NT2/D1 (cell line): ENCODE results near the gene LYZL1.

ENCODE experiments used
- DNase-seq: peaks from one replicate; pipeline ENCODE4 v3.0.0-alpha.2; 2011; ENCODE audit warnings: low read depth, low spot score
- H3K27me3 ChIP-seq: 2 replicates; pipeline ENCODE4 v1.6.0; 2011; ENCODE audit warnings: mild to moderate bottlenecking; ENCODE audit not compliant: insufficient read length, insufficient read depth
- H3K36me3 ChIP-seq: 2 replicates; pipeline ENCODE4 v1.6.1; 2011; ENCODE audit warnings: mild to moderate bottlenecking, low read length, mixed read lengths; ENCODE audit not compliant: insufficient read depth, insufficient read length
- H3K4me1 ChIP-seq: 2 replicates; pipeline ENCODE4 v1.5.1; 2011; ENCODE audit not compliant: insufficient read depth, insufficient read length
- H3K4me3 ChIP-seq: 2 replicates; pipeline ENCODE4 v1.5.1; 2011; ENCODE audit warnings: low read depth; ENCODE audit not compliant: insufficient read length
- H3K9ac ChIP-seq: 2 replicates; pipeline ENCODE4 v1.6.0; 2011; ENCODE audit warnings: low read depth; ENCODE audit not compliant: insufficient read length
- H3K9me3 ChIP-seq: 2 replicates; pipeline ENCODE4 v1.5.1; 2011; ENCODE audit warnings: mild to moderate bottlenecking, low read length; ENCODE audit not compliant: insufficient read depth
- SUZ12 ChIP-seq: IDR thresholded peaks from 2 replicates; pipeline ENCODE4 v1.6.1; 2011; ENCODE audit not compliant: insufficient read length, insufficient read depth; ENCODE audit errors: extremely low read depth
- YY1 ChIP-seq: IDR thresholded peaks from 2 replicates; pipeline ENCODE4 v1.6.1; 2011; ENCODE audit not compliant: insufficient read length, insufficient read depth
- ZNF274 ChIP-seq: IDR thresholded peaks from 2 replicates; pipeline ENCODE4 v1.6.1; 2011; ENCODE audit warnings: mild to moderate bottlenecking, low read depth, low read length

The LYZL1 gene

DNA sequence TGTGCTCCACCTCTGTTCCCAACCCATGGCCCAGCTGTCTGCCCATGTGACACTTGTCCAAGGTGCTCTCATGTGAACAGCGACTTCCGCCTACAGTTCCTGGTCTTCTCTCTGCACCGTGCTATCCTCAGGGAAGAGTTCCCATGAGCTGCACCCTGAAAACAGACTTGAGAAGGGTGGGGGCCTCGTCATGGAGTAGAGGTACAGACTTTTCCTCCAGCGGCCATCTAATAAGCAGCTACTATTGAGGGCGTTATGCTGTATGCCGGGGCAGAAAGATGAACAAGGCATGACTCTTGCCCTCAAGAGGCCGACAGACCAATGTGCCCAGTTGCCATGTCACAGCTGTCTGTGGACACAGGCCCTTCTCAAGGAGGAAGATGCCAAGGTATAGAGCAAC lies 25.4 kb upstream of the LYZL1 start:
- Histone ChIP-seq H3K27me3 (no peaks in the 10 kb centered on the region), H3K9ac (no peak overlapping the region), H3K4me3 (no peak overlapping the region), H3K9me3 (no peaks in the 10 kb centered on the region), H3K36me3 (no peaks in the 10 kb centered on the region), H3K4me1 (no peaks in the 10 kb centered on the region)
- no peak for TF ChIP-seq SUZ12
- TF ChIP-seq YY1: no peak
- TF ChIP-seq ZNF274: no peak
- no peak for DNase-seq

DNA sequence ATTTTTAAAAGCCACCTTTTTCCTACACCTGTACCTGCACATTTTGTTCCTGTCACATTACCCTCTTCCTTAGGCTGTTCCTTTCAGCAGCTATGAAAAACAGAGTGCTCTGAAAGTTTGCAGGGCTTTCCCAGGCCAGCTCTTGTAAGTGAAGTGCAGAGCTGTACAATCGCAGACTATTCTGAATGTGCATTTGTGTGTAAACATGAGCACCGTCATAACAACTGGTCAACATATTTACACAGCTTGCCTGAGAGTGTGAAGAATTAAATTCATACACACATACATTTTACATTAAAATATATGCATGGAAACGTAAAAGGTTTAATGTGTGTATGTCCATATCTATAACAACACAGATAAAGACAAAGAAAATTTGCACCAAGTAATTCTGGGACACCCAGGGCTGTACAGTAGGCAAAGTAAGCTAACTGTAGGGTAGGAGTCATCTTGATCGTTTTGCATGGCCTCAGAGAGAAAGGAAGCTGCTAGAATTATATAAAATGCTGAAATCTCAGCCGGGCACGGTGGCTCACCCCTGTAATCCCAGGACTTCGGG lies 23.6 kb upstream of the LYZL1 start:
- DNase-seq: no peak
- Histone ChIP-seq H3K4me1 (no peaks in the 10 kb centered on the region), H3K27me3 (no peaks in the 10 kb centered on the region), H3K36me3 (no peaks in the 10 kb centered on the region), H3K9ac (no peak overlapping the region), H3K9me3 (peaks cover 4% of the 10 kb centered on the region; the same call in 1 of the 2 replicates), H3K4me3 (no peak overlapping the region)
- TF ChIP-seq SUZ12 (no peak), ZNF274 (no peak), YY1 (no peak)

DNA sequence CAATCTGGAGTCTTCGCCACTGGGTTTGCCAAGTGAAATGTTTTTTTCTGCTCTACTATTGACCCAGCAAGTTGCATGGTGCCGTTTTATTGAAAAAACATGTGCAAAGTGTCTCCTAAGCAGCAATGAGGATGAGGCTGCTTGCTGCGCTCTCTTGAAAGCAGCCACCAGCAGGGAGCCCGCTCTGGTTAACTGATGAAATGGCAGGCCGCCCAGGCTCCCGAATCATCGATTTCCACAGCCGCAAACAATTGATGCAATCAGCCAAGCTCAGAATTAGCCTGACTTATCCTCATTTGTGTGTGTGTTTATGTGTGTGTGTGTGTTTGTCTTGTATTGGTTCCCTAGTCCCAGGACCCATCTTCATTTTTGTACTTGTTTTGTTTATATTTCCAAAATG lies 22.2 kb upstream of the LYZL1 start:
- no peaks in the 10 kb centered on the region for H3K36me3 ChIP-seq
- no peak overlapping the region for H3K9ac ChIP-seq
- H3K4me1 ChIP-seq: no peaks in the 10 kb centered on the region
- no peak overlapping the region for H3K4me3 ChIP-seq
- DNase-seq: no peak
- TF ChIP-seq ZNF274 (no peak), YY1 (no peak), SUZ12 (no peak)
- H3K27me3 ChIP-seq: no peaks in the 10 kb centered on the region
- H3K9me3 ChIP-seq: peaks cover 18% of the 10 kb centered on the region

DNA sequence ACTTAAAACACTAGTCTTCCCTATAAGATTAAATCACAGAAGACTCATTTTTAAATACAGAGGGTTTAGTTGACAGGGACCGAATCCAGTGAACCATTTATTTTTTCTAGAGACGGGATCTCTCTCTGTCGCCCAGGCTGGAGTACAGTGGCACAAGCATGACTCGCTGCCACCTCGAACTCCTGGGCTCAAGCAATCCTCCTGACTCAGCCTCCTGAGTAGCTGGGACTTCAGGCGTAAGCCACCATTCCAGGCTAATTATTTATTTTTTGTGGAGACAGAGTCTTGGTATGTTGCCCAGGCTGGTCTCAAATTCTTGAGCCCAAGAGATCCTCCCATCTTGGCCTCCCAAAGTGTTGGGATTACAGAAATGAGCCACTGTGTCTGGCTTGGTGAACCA lies 20.9 kb upstream of the LYZL1 start:
- Histone ChIP-seq H3K27me3 (no peaks in the 10 kb centered on the region), H3K36me3 (no peaks in the 10 kb centered on the region), H3K9ac (no peak overlapping the region), H3K9me3 (peaks cover 25% of the 10 kb centered on the region), H3K4me1 (no peaks in the 10 kb centered on the region), H3K4me3 (no peak overlapping the region)
- no peak for DNase-seq
- TF ChIP-seq YY1: no peak
- TF ChIP-seq ZNF274: no peak
- TF ChIP-seq SUZ12: no peak

DNA sequence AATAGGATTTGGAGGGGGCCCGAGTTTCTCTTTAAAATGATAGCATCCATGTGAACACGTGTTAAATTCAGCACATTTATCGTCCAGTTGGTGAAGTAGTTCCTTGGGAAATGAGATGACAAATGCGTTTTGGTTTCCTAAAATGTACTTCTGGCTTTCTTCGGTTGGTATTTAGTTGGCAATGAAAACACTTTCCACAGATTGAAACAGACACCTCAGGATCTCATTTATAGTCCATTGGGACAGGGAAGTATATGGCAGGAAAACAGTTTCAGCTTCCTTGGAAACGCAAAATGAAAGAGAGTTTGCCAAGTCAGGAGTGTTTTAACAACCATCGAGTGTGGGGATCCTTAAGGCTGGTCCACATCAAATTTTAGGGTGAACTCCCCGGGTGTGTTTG lies 19.4 kb upstream of the LYZL1 start:
- Histone ChIP-seq H3K4me3 (no peak overlapping the region), H3K4me1 (no peaks in the 10 kb centered on the region), H3K27me3 (no peaks in the 10 kb centered on the region), H3K9ac (no peak overlapping the region), H3K9me3 (peaks cover 25% of the 10 kb centered on the region), H3K36me3 (no peaks in the 10 kb centered on the region)
- TF ChIP-seq ZNF274 (no peak), SUZ12 (no peak), YY1 (no peak)
- no peak for DNase-seq

DNA sequence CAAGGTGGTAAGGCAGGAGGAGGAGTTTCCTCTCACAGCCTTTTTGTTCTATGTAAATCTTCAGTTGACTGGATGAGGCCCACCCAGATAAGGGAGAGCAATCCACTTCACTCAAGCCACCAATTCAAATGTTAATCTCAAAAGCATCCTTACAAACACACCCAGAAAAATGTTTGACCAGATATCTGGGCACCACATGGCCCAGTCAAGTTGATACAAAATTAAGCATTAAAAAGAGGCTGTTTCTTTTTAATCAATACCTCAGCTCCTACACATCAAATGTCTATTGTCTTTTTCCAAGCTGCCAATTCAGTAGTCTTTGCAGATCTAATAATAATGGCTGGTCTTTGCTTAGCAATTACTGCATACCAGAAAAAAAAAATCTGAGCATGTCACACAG lies 18.0 kb upstream of the LYZL1 start:
- H3K4me1 ChIP-seq: no peaks in the 10 kb centered on the region
- DNase-seq: no peak
- no peak overlapping the region for H3K4me3 ChIP-seq
- H3K9me3 ChIP-seq: peaks cover 25% of the 10 kb centered on the region
- TF ChIP-seq ZNF274: no peak
- TF ChIP-seq YY1: no peak
- no peak for TF ChIP-seq SUZ12
- H3K27me3 ChIP-seq: no peaks in the 10 kb centered on the region
- no peak overlapping the region for H3K9ac ChIP-seq
- no peaks in the 10 kb centered on the region for H3K36me3 ChIP-seq

DNA sequence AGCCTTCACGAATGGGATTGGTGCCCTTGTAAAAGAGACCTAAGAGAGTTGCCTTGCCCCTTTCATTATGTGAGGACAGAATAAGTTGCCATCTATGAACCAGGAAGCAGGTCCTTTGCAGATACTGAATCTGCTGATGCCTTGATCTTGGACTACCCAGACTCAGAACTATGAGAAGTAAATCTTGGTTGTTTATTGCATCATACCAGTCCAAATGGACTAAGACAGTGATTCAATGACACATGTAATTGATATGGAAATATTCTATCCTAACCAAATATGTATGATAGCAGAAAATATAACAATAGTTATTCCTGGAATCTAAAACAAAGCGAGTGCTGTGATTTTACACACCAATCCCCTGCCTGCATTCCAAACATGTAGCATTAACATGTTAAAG lies 17.0 kb upstream of the LYZL1 start:
- no peak for DNase-seq
- TF ChIP-seq YY1: no peak
- TF ChIP-seq ZNF274: no peak
- no peak for TF ChIP-seq SUZ12
- H3K36me3 ChIP-seq: no peaks in the 10 kb centered on the region

More for the DNA sequence above, 17.0 kb upstream of the LYZL1 start:
- Histone ChIP-seq H3K27me3 (no peaks in the 10 kb centered on the region), H3K9ac (no peak overlapping the region), H3K4me1 (no peaks in the 10 kb centered on the region), H3K4me3 (no peak overlapping the region), H3K9me3 (peaks cover 25% of the 10 kb centered on the region)
